ENCODE results near the gene ANKRD10. TPM values are rescaled to one million over a fixed set of nuclear protein-coding genes. Genes with fewer than 3 reads are reported as not detected.

Gene ANKRD10
- total RNA-seq, 4 donors from 2014 or later, result 87.8 to 182 (median 145) TPM

DNA sequence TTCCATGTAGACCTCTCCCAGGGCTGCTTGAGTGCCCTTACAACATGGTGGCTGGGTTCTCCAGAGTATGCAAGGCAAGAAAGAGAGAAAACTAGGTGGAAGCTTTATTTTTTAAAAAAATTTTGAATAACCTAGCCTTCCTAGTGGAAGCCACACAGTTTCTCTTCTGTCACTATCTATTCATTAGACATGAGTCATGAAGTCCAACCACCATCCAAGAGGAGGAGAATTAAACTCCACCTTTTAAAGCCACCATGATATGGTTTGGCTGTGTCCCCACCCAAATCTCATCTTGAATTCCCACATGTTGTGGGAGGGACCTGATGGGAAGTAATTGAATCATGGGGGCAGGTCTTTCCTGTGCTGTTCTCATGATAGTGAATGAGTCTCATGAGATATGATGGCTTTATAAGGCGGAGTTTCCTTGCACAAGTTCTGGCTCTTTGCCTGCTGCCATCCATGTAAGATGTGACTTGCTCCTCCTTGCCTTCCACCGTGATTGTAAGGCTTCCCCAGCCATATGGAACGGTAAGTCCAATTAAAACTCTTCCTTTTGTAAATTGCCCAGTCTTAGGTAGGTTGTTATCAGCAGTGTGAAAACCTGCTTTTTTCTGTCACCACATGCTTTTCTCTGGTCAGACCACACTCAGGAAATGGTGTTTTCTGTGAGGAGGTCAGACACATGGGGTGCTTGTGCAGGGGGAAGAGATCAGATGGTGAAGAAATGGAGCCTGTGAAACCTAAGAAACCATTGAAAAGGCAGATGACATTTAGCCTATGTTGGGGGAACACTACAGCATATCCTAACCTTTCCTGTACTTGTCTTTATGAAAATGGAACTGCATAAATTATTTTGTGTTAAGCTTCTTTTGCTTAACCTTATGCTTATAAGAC is 57.7 kb downstream of the ANKRD10 start:
- ATAC-seq (ENCODE audit: low FRiP score), result no peak
- no peak for DNase-seq (ENCODE audit: low spot score)
- TF ChIP-seq, protein P1, sequence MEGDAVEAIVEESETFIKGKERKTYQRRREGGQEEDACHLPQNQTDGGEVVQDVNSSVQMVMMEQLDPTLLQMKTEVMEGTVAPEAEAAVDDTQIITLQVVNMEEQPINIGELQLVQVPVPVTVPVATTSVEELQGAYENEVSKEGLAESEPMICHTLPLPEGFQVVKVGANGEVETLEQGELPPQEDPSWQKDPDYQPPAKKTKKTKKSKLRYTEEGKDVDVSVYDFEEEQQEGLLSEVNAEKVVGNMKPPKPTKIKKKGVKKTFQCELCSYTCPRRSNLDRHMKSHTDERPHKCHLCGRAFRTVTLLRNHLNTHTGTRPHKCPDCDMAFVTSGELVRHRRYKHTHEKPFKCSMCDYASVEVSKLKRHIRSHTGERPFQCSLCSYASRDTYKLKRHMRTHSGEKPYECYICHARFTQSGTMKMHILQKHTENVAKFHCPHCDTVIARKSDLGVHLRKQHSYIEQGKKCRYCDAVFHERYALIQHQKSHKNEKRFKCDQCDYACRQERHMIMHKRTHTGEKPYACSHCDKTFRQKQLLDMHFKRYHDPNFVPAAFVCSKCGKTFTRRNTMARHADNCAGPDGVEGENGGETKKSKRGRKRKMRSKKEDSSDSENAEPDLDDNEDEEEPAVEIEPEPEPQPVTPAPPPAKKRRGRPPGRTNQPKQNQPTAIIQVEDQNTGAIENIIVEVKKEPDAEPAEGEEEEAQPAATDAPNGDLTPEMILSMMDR (IDR thresholded peaks at IDR 0.05), result no peak

DNA sequence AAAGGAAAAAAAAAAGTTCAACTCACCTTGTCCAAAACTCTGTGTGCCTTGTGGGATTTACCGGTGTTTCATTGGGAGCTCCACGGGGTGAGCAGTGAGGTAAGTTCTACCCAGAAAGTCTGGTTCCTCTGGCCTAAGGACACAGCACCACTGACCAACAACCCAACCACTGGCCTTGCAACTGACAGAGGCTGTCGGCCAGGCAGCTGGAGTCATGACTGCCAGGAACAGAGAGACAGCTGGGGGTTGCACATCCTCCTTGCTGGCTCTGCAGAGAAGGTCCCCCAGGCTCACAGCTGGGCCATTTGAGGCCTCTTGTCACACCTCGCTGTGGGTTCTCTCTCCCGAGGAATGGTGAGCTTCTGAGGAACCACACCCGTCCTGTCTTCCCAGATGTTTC is 59.5 kb downstream of the ANKRD10 start:
- TF ChIP-seq, protein P1 (IDR thresholded peaks at IDR 0.05), result no peak
- ATAC-seq (ENCODE audit: low FRiP score), result no peak
- DNase-seq (ENCODE audit: low spot score), result no peak

DNA sequence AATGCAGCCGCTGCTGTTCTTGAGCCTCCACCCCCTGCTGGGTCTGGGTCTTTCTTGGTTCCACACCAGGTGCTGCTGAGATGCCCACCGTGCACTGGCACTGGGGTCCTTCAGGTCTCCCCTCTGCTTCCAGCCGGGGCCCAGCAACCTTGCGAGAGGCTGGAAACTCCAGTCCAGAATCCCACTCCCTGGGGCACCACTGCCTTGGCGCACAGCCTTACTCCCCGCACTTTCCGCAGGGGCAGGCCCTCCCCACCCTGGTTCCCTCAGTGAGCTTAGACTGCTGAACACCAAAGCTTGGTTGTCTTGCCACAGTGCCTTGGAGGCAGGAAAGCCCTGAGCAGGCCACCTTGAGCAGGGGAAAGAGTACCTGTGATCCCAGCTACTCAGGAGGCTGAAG is 60.0 kb downstream of the ANKRD10 start:
- DNase-seq (ENCODE audit: low spot score) (no peak), ATAC-seq (ENCODE audit: low FRiP score) (no peak)
- TF ChIP-seq, protein P1 (IDR thresholded peaks at IDR 0.05), result no peak

DNA sequence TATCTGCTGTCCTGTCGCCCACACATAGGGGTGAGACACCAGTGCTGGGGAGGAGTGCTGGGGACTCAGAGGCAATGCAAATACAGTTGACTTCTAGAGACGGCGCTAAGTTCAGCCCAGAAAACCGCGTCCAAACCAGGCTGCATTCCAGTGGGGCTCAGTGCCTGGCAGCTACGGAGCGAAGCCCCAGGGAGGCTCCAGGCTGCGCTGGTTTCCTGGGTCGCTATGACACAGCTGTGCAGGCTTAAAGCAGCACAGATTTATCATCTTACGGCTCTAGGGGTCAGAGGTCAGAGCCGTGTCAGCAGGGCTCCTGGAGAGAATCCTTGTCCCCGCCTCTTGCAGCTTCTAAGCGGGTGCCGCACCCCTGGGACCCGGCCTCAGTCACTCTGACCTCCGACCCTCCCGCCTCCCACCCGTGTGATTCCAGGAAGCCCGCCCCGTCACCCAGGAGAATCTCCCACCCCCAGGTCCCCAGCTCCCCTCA is 61.6 kb downstream of the ANKRD10 start:
- no peak for ATAC-seq (ENCODE audit: low FRiP score)
- DNase-seq (ENCODE audit: low spot score), result no peak
- TF ChIP-seq, protein P1 (IDR thresholded peaks at IDR 0.05), result no peak

DNA sequence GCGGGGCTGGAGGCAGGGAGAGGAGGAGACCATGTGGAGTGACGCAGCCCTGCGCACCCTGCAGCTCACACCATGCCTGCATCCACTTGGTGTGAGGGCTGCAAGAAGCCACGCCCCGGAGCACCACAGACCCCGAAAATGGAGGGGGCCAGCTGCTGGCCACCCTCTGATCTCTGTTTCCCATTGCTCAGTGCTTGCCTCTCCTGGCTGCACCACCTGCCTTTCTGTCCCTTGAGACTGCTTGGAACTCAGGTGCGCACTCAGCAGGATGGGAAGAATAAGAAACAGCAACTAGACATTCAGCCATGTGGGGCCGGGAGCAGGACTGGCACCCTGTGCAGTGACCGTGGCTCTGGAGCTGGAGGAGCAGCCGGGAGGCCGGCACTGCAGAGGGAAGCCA is 64.0 kb downstream of the ANKRD10 start:
- TF ChIP-seq, protein P1 (IDR thresholded peaks at IDR 0.05), result no peak
- ATAC-seq (ENCODE audit: low FRiP score) (no peak), DNase-seq (ENCODE audit: low spot score) (no peak)

DNA sequence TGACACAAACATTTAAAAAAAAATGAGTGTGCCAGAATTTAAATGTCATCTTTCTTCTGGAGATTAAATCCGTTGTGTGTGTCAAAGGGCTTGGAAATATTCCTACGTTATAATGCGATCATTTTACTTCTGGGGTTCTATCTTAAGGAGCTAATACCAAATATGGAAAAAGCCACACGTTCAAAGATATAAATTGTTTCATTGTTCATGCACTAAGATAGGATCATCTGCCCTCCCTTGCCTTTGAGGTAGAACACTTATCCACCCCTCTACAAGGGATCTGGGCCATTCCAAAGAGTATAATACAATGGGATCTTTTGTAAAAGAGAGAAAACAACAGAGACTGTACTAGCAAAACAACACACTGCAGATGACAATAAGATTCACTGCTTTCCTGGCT is 64.9 kb downstream of the ANKRD10 start:
- no peak for ATAC-seq (ENCODE audit: low FRiP score)
- TF ChIP-seq, protein P1 (IDR thresholded peaks at IDR 0.05), result no peak

DNA sequence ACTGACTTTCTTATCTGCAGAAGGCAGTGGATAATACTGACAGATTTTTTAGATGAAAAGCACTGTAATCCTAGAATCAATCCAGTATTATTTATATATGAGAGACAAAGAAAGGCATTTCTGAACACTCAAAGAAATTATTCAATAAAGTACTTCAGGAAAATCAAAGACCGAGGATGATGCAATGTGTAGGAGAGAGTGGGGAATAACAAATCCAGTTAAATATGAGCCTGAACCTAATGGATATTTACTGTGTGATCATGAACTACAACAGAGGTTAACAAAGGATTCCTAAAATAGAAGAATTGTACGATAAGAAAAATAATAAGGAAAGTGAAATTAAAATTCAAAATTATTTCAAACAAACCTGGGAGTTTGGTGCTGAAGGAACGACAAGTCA is 69.3 kb downstream of the ANKRD10 start:
- TF ChIP-seq, protein P1 (IDR thresholded peaks at IDR 0.05), result no peak
- ATAC-seq (ENCODE audit: low FRiP score) (no peak), DNase-seq (ENCODE audit: low spot score) (no peak)

More for the DNA sequence above, 64.9 kb downstream of the ANKRD10 start:
- DNase-seq (ENCODE audit: low spot score), result no peak
